SK-N-SH (cell line): ENCODE measurements around the gene STX5. TPM values are rescaled to one million over a fixed set of nuclear protein-coding genes. Genes with fewer than 3 reads are reported as not detected.

Experiments used
- polyA plus RNA-seq, 3 experiments: library from polyadenylated mRNA; depleted of rRNA; stranded (reverse); fragments of >200 nt; gene quantifications; 2 replicates each; pipeline ENCODE4 v1.2.3, GENCODE V29; 2012
- small RNA-seq, 7 experiments: library from RNA; depleted of rRNA; stranded (forward); fragments of <200 nt; gene quantifications; one replicate each; pipeline ENCODE3, GENCODE V24; 2012

The STX5 gene
- polyA plus RNA-seq, 1 of the 3 experiments (the other 2 are of a cell fraction), result 24.2 TPM

Small RNAs within 50 kb of the gene (small RNA-seq; reads per million reads assigned to genes)
- gene MIR6514, result 0 to 8.5 (median 1.1) reads per million in 7 experiments
- 0 reads per million in 7 experiments for gene RF00099
- gene RNU6-118P, result 0 reads per million in 7 experiments
- 0 reads per million in 7 experiments for gene SNORD22
- 0 reads per million in 7 experiments for gene SNORD26
- 0 reads per million in 7 experiments for gene SNORD27
- gene SNORD28, result 0 reads per million in 7 experiments
- gene SNORD30, result 2.8 to 92.8 (median 40.5) reads per million in 7 experiments

Other genes starting within 250 kb of the STX5 start
- 27.3 and 30.0 TPM in 2 replicates for gene TUT1, start 240.5 kb downstream of the STX5 start, polyA plus RNA-seq (2012; rRNA removed)
- gene MTA2, start 230.2 kb downstream of the STX5 start, polyA plus RNA-seq (2012; rRNA removed), result 18.4 and 20.6 TPM in 2 replicates
- 43.0 and 47.8 TPM in 2 replicates for gene EML3, start 219.3 kb downstream of the STX5 start, polyA plus RNA-seq (2012; rRNA removed)
- gene ROM1, start 218.8 kb downstream of the STX5 start, polyA plus RNA-seq (2012; rRNA removed), result 7.3 and 7.9 TPM in 2 replicates
- 104 and 116 TPM in 2 replicates for gene B3GAT3, start 210.1 kb downstream of the STX5 start, polyA plus RNA-seq (2012; rRNA removed)
- gene GANAB, start 185.4 kb downstream of the STX5 start, polyA plus RNA-seq (2012; rRNA removed), result 275 and 332 TPM in 2 replicates
- 11.7 and 13.4 TPM in 2 replicates for gene INTS5, start 178.7 kb downstream of the STX5 start, polyA plus RNA-seq (2012; rRNA removed)
- 90.1 and 126 TPM in 2 replicates for gene C11orf98, start 166.8 kb downstream of the STX5 start, polyA plus RNA-seq (2012; rRNA removed)
- gene CSKMT, start 166.7 kb downstream of the STX5 start, polyA plus RNA-seq (2012; rRNA removed), result 9.5 and 11.1 TPM in 2 replicates
- gene UQCC3, start 160.4 kb downstream of the STX5 start, polyA plus RNA-seq (2012; rRNA removed), result 22.7 and 24.8 TPM in 2 replicates
- gene LBHD1, start 159.8 kb downstream of the STX5 start, polyA plus RNA-seq (2012; rRNA removed), result 9.7 and 12.0 TPM in 2 replicates
- 202 and 256 TPM in 2 replicates for gene UBXN1, start 153.0 kb downstream of the STX5 start, polyA plus RNA-seq (2012; rRNA removed)
- gene LRRN4CL, start 142.5 kb downstream of the STX5 start, polyA plus RNA-seq (2012; rRNA removed), result 0.08 and 0.10 TPM in 2 replicates
- 81.5 and 118 TPM in 2 replicates for gene BSCL2, start 124.6 kb downstream of the STX5 start, polyA plus RNA-seq (2012; rRNA removed)
- 0.11 and 0.16 TPM in 2 replicates for gene GNG3, start 124.4 kb downstream of the STX5 start, polyA plus RNA-seq (2012; rRNA removed)
- gene HNRNPUL2, start 104.6 kb downstream of the STX5 start, polyA plus RNA-seq (2012; rRNA removed), result 31.0 and 33.5 TPM in 2 replicates
- gene TTC9C, start 103.6 kb downstream of the STX5 start, polyA plus RNA-seq (2012; rRNA removed), result 31.3 and 37.5 TPM in 2 replicates
- 2.1 and 3.3 TPM in 2 replicates for gene ZBTB3, start 77.9 kb downstream of the STX5 start, polyA plus RNA-seq (2012; rRNA removed)
- 268 and 293 TPM in 2 replicates for gene POLR2G, start 70.5 kb downstream of the STX5 start, polyA plus RNA-seq (2012; rRNA removed)
- gene TAF6L, start 60.7 kb downstream of the STX5 start, polyA plus RNA-seq (2012; rRNA removed), result 33.6 and 34.4 TPM in 2 replicates
- gene TMEM179B, start 44.6 kb downstream of the STX5 start, polyA plus RNA-seq (2012; rRNA removed), result 69.6 and 73.3 TPM in 2 replicates
- 30.4 and 40.7 TPM in 2 replicates for gene TMEM223, start 40.0 kb downstream of the STX5 start, polyA plus RNA-seq (2012; rRNA removed)
- gene NXF1, start 26.6 kb downstream of the STX5 start, polyA plus RNA-seq (2012; rRNA removed), result 47.6 and 59.7 TPM in 2 replicates
- not detected in 2 replicates for gene TEX54, start 790 bp upstream of the STX5 start, polyA plus RNA-seq (2012; rRNA removed)
- 132 TPM in 2 replicates for gene WDR74, start 7.5 kb upstream of the STX5 start, polyA plus RNA-seq (2012; rRNA removed)
- 212 and 308 TPM in 2 replicates for gene SLC3A2, start 48.8 kb upstream of the STX5 start, polyA plus RNA-seq (2012; rRNA removed)
- gene CHRM1, start 89.3 kb upstream of the STX5 start, polyA plus RNA-seq (2012; rRNA removed), result not detected in 2 replicates
- not detected in 2 replicates for gene SLC22A6, start 152.9 kb upstream of the STX5 start, polyA plus RNA-seq (2012; rRNA removed)
- not detected in 2 replicates for gene SLC22A8, start 183.8 kb upstream of the STX5 start, polyA plus RNA-seq (2012; rRNA removed)